Esophagus squamous epithelium (tissue), 5 donors: ENCODE data around the gene ADAM33. TPM values are rescaled to one million over a fixed set of nuclear protein-coding genes. Genes with fewer than 3 reads are reported as not detected.

Source experiments
- DNase-seq: peaks from one replicate; lab custom pipeline; 2025; lab: John Stamatoyannopoulos, UW
- H3K27ac ChIP-seq, 4 donors: fragments of 200-600 bp; sonication (generic); one replicate each; pipeline ENCODE4 v1.5.1; 2016 to 2019; ENCODE audit warnings: mild to moderate bottlenecking in 1 of 4
- H3K27me3 ChIP-seq, 4 donors: fragments of 200-600 bp; sonication (generic); 1 replicate in 3 of 4; 2 replicates in 1 of 4; pipeline versions ENCODE4 v1.5.1 to v1.6.0; 2017 to 2021; ENCODE audit warnings: antibody characterized with exemption in 1 of 4
- H3K36me3 ChIP-seq, 3 donors: fragments of 200-600 bp; sonication (generic); one replicate each; pipeline ENCODE4 v1.5.1; 2016 to 2019
- H3K4me1 ChIP-seq, 3 donors: fragments of 200-600 bp; sonication (generic); one replicate each; pipeline ENCODE4 v1.5.1; 2017 to 2019
- H3K4me3 ChIP-seq, 4 donors: fragments of 200-600 bp; sonication (generic); 1 replicate in 3 of 4; 2 replicates in 1 of 4; pipeline ENCODE4 v1.5.1; 2016 to 2019; ENCODE audit warnings: mild to moderate bottlenecking in 2 of 4, moderate library complexity in 1 of 4
- H3K9me3 ChIP-seq, 3 donors: fragments of 200-600 bp; sonication (generic); one replicate each; pipeline ENCODE4 v1.5.1; 2016 to 2019
- POLR2A ChIP-seq, 4 donors: fragments of 450-650 bp; IDR thresholded peaks; one replicate each; pipeline ENCODE4 v1.6.1; 2017; ENCODE audit warnings: antibody characterized with exemption in 4 of 4, mild to moderate bottlenecking in 4 of 4, moderate library complexity in 3 of 4
- WGBS, 2 donors: methylation state at CpG; one replicate each; pipeline ENCODE4 v1.1.5; 2018; 5-methylcytosine and 5-hydroxymethylcytosine counted together
- intact Hi-C: fragments of 100-400 bp; cut with DNase I; formaldehyde crosslinking; loops from one replicate; pipeline ENCODE4 v1.15.0; 2022
- total RNA-seq, 4 donors: library from RNA; depleted of rRNA; stranded (reverse); fragments of >200 nt; gene quantifications; one replicate each; pipeline ENCODE4 v1.1.0, GENCODE V29; 2016
- TF ChIP-seq, protein P1 (sequence below), 6 experiments: fragments of 450-650 bp in 4 of 6; fragments of 200-600 bp in 2 of 6; sonication (generic) in 2 of 6; IDR thresholded peaks; one replicate each; pipeline ENCODE4 v1.5.1; 2016 to 2019; ENCODE audit warnings: antibody characterized with exemption in 6 of 6, mild to moderate bottlenecking in 4 of 6, moderate library complexity in 4 of 6
- donor health status: DM: yes; HTN: yes; CAD: no.

ADAM33 gene, protein sequence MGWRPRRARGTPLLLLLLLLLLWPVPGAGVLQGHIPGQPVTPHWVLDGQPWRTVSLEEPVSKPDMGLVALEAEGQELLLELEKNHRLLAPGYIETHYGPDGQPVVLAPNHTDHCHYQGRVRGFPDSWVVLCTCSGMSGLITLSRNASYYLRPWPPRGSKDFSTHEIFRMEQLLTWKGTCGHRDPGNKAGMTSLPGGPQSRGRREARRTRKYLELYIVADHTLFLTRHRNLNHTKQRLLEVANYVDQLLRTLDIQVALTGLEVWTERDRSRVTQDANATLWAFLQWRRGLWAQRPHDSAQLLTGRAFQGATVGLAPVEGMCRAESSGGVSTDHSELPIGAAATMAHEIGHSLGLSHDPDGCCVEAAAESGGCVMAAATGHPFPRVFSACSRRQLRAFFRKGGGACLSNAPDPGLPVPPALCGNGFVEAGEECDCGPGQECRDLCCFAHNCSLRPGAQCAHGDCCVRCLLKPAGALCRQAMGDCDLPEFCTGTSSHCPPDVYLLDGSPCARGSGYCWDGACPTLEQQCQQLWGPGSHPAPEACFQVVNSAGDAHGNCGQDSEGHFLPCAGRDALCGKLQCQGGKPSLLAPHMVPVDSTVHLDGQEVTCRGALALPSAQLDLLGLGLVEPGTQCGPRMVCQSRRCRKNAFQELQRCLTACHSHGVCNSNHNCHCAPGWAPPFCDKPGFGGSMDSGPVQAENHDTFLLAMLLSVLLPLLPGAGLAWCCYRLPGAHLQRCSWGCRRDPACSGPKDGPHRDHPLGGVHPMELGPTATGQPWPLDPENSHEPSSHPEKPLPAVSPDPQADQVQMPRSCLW
- 10 to 100 TPM in 1 of 4 donors, 1 to 10 TPM in 3; 2.4 to 27.7 (median 6.4) TPM for total RNA-seq

- Histone ChIP-seq H3K27me3 (peaks cover 0 to 58% (median 5%) of the 10 kb centered on the region in 4 donors), H3K4me3 (peak within 1 kb of the TSS; percentile 27 to 77 (median 52)), H3K27ac (peak within 1 kb of the TSS; percentile 80 to 95 (median 88)), H3K9me3 (no peaks in the 10 kb centered on the region), H3K4me1 (peaks cover 25 to 57% (median 31%) of the 10 kb centered on the region in 3 donors), H3K36me3 (no peaks in the 10 kb centered on the region)
- TF ChIP-seq, protein P1, sequence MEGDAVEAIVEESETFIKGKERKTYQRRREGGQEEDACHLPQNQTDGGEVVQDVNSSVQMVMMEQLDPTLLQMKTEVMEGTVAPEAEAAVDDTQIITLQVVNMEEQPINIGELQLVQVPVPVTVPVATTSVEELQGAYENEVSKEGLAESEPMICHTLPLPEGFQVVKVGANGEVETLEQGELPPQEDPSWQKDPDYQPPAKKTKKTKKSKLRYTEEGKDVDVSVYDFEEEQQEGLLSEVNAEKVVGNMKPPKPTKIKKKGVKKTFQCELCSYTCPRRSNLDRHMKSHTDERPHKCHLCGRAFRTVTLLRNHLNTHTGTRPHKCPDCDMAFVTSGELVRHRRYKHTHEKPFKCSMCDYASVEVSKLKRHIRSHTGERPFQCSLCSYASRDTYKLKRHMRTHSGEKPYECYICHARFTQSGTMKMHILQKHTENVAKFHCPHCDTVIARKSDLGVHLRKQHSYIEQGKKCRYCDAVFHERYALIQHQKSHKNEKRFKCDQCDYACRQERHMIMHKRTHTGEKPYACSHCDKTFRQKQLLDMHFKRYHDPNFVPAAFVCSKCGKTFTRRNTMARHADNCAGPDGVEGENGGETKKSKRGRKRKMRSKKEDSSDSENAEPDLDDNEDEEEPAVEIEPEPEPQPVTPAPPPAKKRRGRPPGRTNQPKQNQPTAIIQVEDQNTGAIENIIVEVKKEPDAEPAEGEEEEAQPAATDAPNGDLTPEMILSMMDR (IDR thresholded peaks at IDR 0.05), result no peak
- peak in 2 of 4 donors; percentile 28 to 32 for TF ChIP-seq POLR2A (IDR thresholded peaks at IDR 0.05)
- WGBS, 2 donors, result 14 to 16% methylated on average over 3 to 11 of the region's 65 CpGs
- DNase-seq, result no peak
- intact Hi-C loops, result no loop called here
Observed at GRCh38 chr20:3681931-3682781, at the start of gene ADAM33. TSS of gene ADAM33 (minus strand) at chr20:3682010. CDS start at chr20:3682004, 6 bp downstream.

- intact Hi-C loops, result no loop called here
- no peak overlapping the region for H3K4me3 ChIP-seq
- H3K4me1 ChIP-seq, result peaks cover 15 to 53% (median 17%) of the 10 kb centered on the region in 3 donors
- H3K9me3 ChIP-seq, result no peaks in the 10 kb centered on the region
- DNase-seq, result no peak
- no peak for TF ChIP-seq POLR2A (IDR thresholded peaks at IDR 0.05)
- TF ChIP-seq, protein P1 (IDR thresholded peaks at IDR 0.05), result no peak
- peaks cover 0 to 62% (median 2%) of the 10 kb centered on the region in 4 donors for H3K27me3 ChIP-seq
- peak overlapping the region in 1 of 4 donors; percentile 21 for H3K27ac ChIP-seq
- WGBS, 2 donors, result 79 to 80% methylated on average over 10 to 12 of the region's 12 CpGs
- H3K36me3 ChIP-seq, result no peaks in the 10 kb centered on the region
Observed at GRCh38 chr20:3730803-3731672, 49.2 kb upstream of the ADAM33 start.

GRCh38 chr20:3729811-3730540, 48.2 kb upstream of the ADAM33 start:
- intact Hi-C loops, result no loop called here
- H3K27ac ChIP-seq, result peak overlapping the region in 1 of 4 donors; percentile 21
- peaks cover 0 to 62% (median 2%) of the 10 kb centered on the region in 4 donors for H3K27me3 ChIP-seq
- no peak for DNase-seq
- H3K4me1 ChIP-seq, result peaks cover 15 to 53% (median 17%) of the 10 kb centered on the region in 3 donors
- H3K36me3 ChIP-seq, result no peaks in the 10 kb centered on the region
- no peak for TF ChIP-seq POLR2A (IDR thresholded peaks at IDR 0.05)
- TF ChIP-seq, protein P1 (IDR thresholded peaks at IDR 0.05), result no peak
- no peak overlapping the region for H3K4me3 ChIP-seq
- 66 to 74% methylated on average over 6 to 7 of the region's 8 CpGs for WGBS, 2 donors
- H3K9me3 ChIP-seq, result no peaks in the 10 kb centered on the region

- Histone ChIP-seq H3K4me1 (peaks cover 15 to 51% (median 17%) of the 10 kb centered on the region in 3 donors), H3K4me3 (no peak overlapping the region), H3K27me3 (peaks cover 0 to 62% (median 2%) of the 10 kb centered on the region in 4 donors), H3K36me3 (no peaks in the 10 kb centered on the region), H3K9me3 (no peaks in the 10 kb centered on the region), H3K27ac (peak overlapping the region in 1 of 4 donors; percentile 2)
- intact Hi-C loops, result no loop called here
- DNase-seq, result no peak
- TF ChIP-seq, protein P1 (IDR thresholded peaks at IDR 0.05), result no peak
- no peak for TF ChIP-seq POLR2A (IDR thresholded peaks at IDR 0.05)
- WGBS, 2 donors, result 57 to 72% methylated on average over 3 to 5 of the region's 6 CpGs
Observed at GRCh38 chr20:3729378-3729777, 47.6 kb upstream of the ADAM33 start.
